ENCODE measurements around the gene PTH2. TPM values are rescaled to one million over a fixed set of nuclear protein-coding genes. Genes with fewer than 3 reads are reported as not detected.
A peak's percentile ranks its signal among the peaks of the same experiment; 100 is the strongest.

PTH2 gene
- total RNA-seq, 3 donors from 2014 or later: not detected

GRCh38 chr19:49436381-49437017, 13.3 kb upstream of the PTH2 start:
- ATAC-seq: peak; percentile 10
- intact Hi-C loops (cut with DNase I, micrococcal nuclease): no loop called here
- no peak for TF ChIP-seq CTCF (IDR thresholded peaks at IDR 0.05)
- H3K4me3 ChIP-seq: no peak overlapping the region
- no peaks in the 10 kb centered on the region for H3K36me3 ChIP-seq (ENCODE audit: low read depth)
- no peaks in the 10 kb centered on the region for H3K9me3 ChIP-seq
- DNase-seq: peak in 1 of 3 donors; percentile 37
- H3K4me1 ChIP-seq (ENCODE audit: low read depth): no peaks in the 10 kb centered on the region

- ATAC-seq (no peak), DNase-seq (no peak)
- no peak overlapping the region for H3K4me3 ChIP-seq
- no peaks in the 10 kb centered on the region for H3K9me3 ChIP-seq
- intact Hi-C loops (cut with DNase I, micrococcal nuclease): no loop called here
- TF ChIP-seq CTCF (IDR thresholded peaks at IDR 0.05): no peak
- no peaks in the 10 kb centered on the region for H3K4me1 ChIP-seq (ENCODE audit: low read depth)
- H3K36me3 ChIP-seq (ENCODE audit: low read depth): no peaks in the 10 kb centered on the region
Observed at GRCh38 chr19:49435670-49436069, 12.4 kb upstream of the PTH2 start.

- ATAC-seq: no peak
- no peak overlapping the region for H3K4me3 ChIP-seq
- H3K36me3 ChIP-seq (ENCODE audit: low read depth): no peaks in the 10 kb centered on the region
- DNase-seq: peak in 1 of 3 donors; percentile 22
- intact Hi-C loops (cut with DNase I, micrococcal nuclease): loop anchor here in 1 of 2 donors (5.0 kb wide), 1 partner anchor 38 kb away; no protein-coding TSS in a partner anchor
- no peaks in the 10 kb centered on the region for H3K4me1 ChIP-seq (ENCODE audit: low read depth)
- no peak for TF ChIP-seq CTCF (IDR thresholded peaks at IDR 0.05)
- no peaks in the 10 kb centered on the region for H3K9me3 ChIP-seq
Observed at GRCh38 chr19:49434907-49435583, 11.8 kb upstream of the PTH2 start.

GRCh38 chr19:49433240-49433901, 10.1 kb upstream of the PTH2 start:
- Histone ChIP-seq H3K4me1 (ENCODE audit: low read depth) (peaks cover 1% of the 10 kb centered on the region), H3K36me3 (ENCODE audit: low read depth) (no peaks in the 10 kb centered on the region), H3K4me3 (no peak overlapping the region), H3K9me3 (no peaks in the 10 kb centered on the region)
- TF ChIP-seq CTCF (IDR thresholded peaks at IDR 0.05): no peak
- DNase-seq: no peak
- intact Hi-C loops (cut with DNase I, micrococcal nuclease): loop anchor here in 1 of 2 donors (5.0 kb wide), 1 partner anchor 36 kb away; no protein-coding TSS in a partner anchor
- ATAC-seq: no peak

GRCh38 chr19:49432141-49433073, 9.2 kb upstream of the PTH2 start:
- ATAC-seq: peak; percentile 93
- peak; percentile 63 to 70 (median 66) for DNase-seq
- H3K4me3 ChIP-seq: no peak overlapping the region
- no peaks in the 10 kb centered on the region for H3K9me3 ChIP-seq
- intact Hi-C loops (cut with DNase I, micrococcal nuclease): loop anchor here in 1 of 2 donors (5.0 kb wide), 1 partner anchor 35 kb away; no protein-coding TSS in a partner anchor
- H3K36me3 ChIP-seq (ENCODE audit: low read depth): no peaks in the 10 kb centered on the region
- TF ChIP-seq CTCF (IDR thresholded peaks at IDR 0.05): no peak
- peaks cover 5% of the 10 kb centered on the region for H3K4me1 ChIP-seq (ENCODE audit: low read depth)
